GM19023 (cell line): ENCODE results near the gene NCOA6.

ENCODE experiments used
- ATAC-seq: cut with Tn5 transposase; IDR thresholded peaks from one replicate; pipeline ENCODE4 v1.9.1; 2021; ENCODE audit warnings: mild to moderate bottlenecking, moderate library complexity; ENCODE audit not compliant: unreplicated experiment

NCOA6 gene

GRCh38 chr20:34776177-34776576 lies 49.3 kb downstream of the NCOA6 start:
- ATAC-seq = no peak

GRCh38 chr20:34774886-34775285 lies 50.6 kb downstream of the NCOA6 start:
- ATAC-seq = no peak

GRCh38 chr20:34774449-34774848 lies 51.0 kb downstream of the NCOA6 start:
- ATAC-seq = no peak

- ATAC-seq = no peak
These were observed 51.7 kb downstream of the NCOA6 start for GRCh38 chr20:34773726-34774125.

GRCh38 chr20:34772437-34772836 lies 53.0 kb downstream of the NCOA6 start:
- no peak for ATAC-seq

- ATAC-seq = no peak
These were observed 53.8 kb downstream of the NCOA6 start for GRCh38 chr20:34771680-34772081.

- no peak for ATAC-seq
These were observed 57.4 kb downstream of the NCOA6 start for GRCh38 chr20:34768096-34768495.

GRCh38 chr20:34762031-34762555 lies 63.4 kb downstream of the NCOA6 start:
- ATAC-seq = no peak

GRCh38 chr20:34755367-34755766 lies 70.1 kb downstream of the NCOA6 start:
- no peak for ATAC-seq

- no peak for ATAC-seq
These were observed 70.8 kb downstream of the NCOA6 start for GRCh38 chr20:34754611-34755010.

- ATAC-seq = no peak
These were observed 71.6 kb downstream of the NCOA6 start for GRCh38 chr20:34753706-34754461.

GRCh38 chr20:34751453-34751852 lies 74.0 kb downstream of the NCOA6 start:
- ATAC-seq = no peak

- ATAC-seq = no peak
These were observed 75.0 kb downstream of the NCOA6 start for GRCh38 chr20:34750484-34750883.

- no peak for ATAC-seq
These were observed 76.7 kb downstream of the NCOA6 start for GRCh38 chr20:34748709-34749108.

- no peak for ATAC-seq
These were observed 78.0 kb downstream of the NCOA6 start for GRCh38 chr20:34747479-34747878.

- no peak for ATAC-seq
These were observed 78.8 kb downstream of the NCOA6 start for GRCh38 chr20:34746674-34747073.

GRCh38 chr20:34744847-34745246 lies 80.6 kb downstream of the NCOA6 start:
- no peak for ATAC-seq

GRCh38 chr20:34744340-34744739 lies 81.1 kb downstream of the NCOA6 start:
- ATAC-seq = no peak

- no peak for ATAC-seq
These were observed 82.4 kb downstream of the NCOA6 start for GRCh38 chr20:34743039-34743438.

GRCh38 chr20:34736106-34736735 lies 89.2 kb downstream of the NCOA6 start:
- ATAC-seq = no peak

- no peak for ATAC-seq
These were observed 92.9 kb downstream of the NCOA6 start for GRCh38 chr20:34732523-34732922.

GRCh38 chr20:34729416-34729815 lies 96.0 kb downstream of the NCOA6 start:
- no peak for ATAC-seq
